ENCODE measurements around the gene GNAI1. TPM values are rescaled to one million over a fixed set of nuclear protein-coding genes. Genes with fewer than 3 reads are reported as not detected.

Gene GNAI1
- total RNA-seq, 6 experiments from 2014 or later: 10.9 to 21.5 (median 16.5) TPM

DNA sequence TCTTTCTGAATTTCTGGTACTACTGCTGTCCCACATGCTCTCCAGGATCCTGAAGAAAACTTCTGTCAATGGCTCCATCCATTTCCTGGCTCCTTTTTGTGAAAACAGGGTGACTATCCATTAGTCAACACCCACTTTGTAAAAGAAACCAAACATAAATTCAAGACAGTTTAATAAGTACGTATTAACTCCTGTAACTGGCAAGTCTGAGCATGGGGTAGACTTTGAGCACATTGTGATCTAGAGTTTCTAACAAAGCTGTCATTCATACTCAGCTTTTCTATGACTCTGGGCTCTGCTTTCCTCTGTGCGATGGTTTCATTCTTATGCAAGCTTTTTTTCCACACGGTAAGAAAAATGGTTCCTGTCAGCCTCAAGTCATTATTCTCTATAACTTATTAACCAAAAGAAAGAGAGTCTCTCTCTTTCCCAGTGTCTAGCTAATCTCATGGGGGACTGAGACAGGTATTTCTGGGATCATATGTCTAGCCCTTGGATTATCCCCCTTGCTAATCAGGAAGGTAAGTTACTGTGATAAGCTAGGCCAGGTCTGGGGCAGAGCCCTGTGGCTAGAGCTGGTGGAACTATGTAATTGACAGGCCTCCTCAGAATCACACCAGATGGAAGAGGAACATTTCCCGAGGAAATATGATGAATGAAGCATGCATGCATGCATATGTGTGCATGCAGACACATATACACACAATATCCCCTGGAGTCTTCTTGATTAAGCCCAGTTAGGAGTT, 98.5 kb downstream of the GNAI1 start:
- H3K9me3 ChIP-seq: no peaks in the 10 kb centered on the region
- no peaks in the 10 kb centered on the region for H3K36me3 ChIP-seq
- ATAC-seq (no peak), DNase-seq (no peak)
- TF ChIP-seq CTCF (IDR thresholded peaks at IDR 0.05) (no peak), POLR2A (IDR thresholded peaks at IDR 0.05) (no peak)
- no peak overlapping the region for H3K4me3 ChIP-seq
- intact Hi-C loops (cut with DNase I): no loop called here
- WGBS (ENCODE audit: insufficient coverage, low coverage, low lambda C conversion rate, missing lambda C conversion rate): 77% methylated on average over 4 of the region's 4 CpGs
- no peaks in the 10 kb centered on the region for H3K4me1 ChIP-seq
- no peak overlapping the region for H3K27ac ChIP-seq
- H3K27me3 ChIP-seq: no peaks in the 10 kb centered on the region

GRCh38 chr7:80235334-80235733, 100.7 kb downstream of the GNAI1 start:
- H3K27me3 ChIP-seq: no peaks in the 10 kb centered on the region
- ATAC-seq (no peak), DNase-seq (no peak)
- no peaks in the 10 kb centered on the region for H3K9me3 ChIP-seq
- H3K4me1 ChIP-seq: no peaks in the 10 kb centered on the region
- no peak overlapping the region for H3K27ac ChIP-seq
- H3K36me3 ChIP-seq: no peaks in the 10 kb centered on the region
- H3K4me3 ChIP-seq: no peak overlapping the region
- no peak for TF ChIP-seq CTCF (IDR thresholded peaks at IDR 0.05)
- no peak for TF ChIP-seq POLR2A (IDR thresholded peaks at IDR 0.05)
- WGBS (ENCODE audit: insufficient coverage, low coverage, low lambda C conversion rate, missing lambda C conversion rate): 94% methylated on average over 4 of the region's 4 CpGs
- intact Hi-C loops (cut with DNase I): no loop called here

DNA sequence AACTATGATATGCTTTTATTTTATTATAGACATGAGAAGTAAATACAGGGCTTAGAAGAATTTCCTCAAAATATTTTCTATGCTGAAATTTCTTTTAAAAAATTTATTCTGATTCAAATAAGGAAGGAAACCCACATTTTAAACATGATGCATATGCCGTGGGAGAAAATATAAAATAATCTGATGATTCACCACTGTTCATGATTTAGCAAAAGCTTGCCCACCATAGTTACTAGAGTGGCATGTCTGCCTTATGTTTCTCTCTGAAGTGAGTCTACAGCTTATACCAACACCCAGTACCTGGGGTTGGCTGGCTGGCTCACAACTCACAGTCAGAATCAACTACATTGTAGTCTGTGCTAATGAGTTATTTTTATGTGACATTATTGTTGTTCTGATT, 102.0 kb downstream of the GNAI1 start:
- DNase-seq (no peak), ATAC-seq (no peak)
- no peaks in the 10 kb centered on the region for H3K27me3 ChIP-seq
- no peaks in the 10 kb centered on the region for H3K9me3 ChIP-seq
- TF ChIP-seq CTCF (IDR thresholded peaks at IDR 0.05) (no peak), POLR2A (IDR thresholded peaks at IDR 0.05) (no peak)
- H3K4me1 ChIP-seq: no peaks in the 10 kb centered on the region
- 69% methylated on average over 1 of the region's 1 CpG for WGBS (ENCODE audit: insufficient coverage, low coverage, low lambda C conversion rate, missing lambda C conversion rate)
- no peak overlapping the region for H3K27ac ChIP-seq
- no peak overlapping the region for H3K4me3 ChIP-seq
- H3K36me3 ChIP-seq: no peaks in the 10 kb centered on the region
- intact Hi-C loops (cut with DNase I): no loop called here

- Histone ChIP-seq H3K27ac (no peak overlapping the region), H3K27me3 (no peaks in the 10 kb centered on the region), H3K36me3 (no peaks in the 10 kb centered on the region), H3K4me1 (no peaks in the 10 kb centered on the region), H3K9me3 (no peaks in the 10 kb centered on the region), H3K4me3 (no peak overlapping the region)
- TF ChIP-seq POLR2A (IDR thresholded peaks at IDR 0.05): no peak
- WGBS (ENCODE audit: insufficient coverage, low coverage, low lambda C conversion rate, missing lambda C conversion rate): 92% methylated on average over 4 of the region's 4 CpGs
- intact Hi-C loops (cut with DNase I): no loop called here
- ATAC-seq (no peak), DNase-seq (no peak)
Measured at GRCh38 chr7:80240265-80241025, 105.8 kb downstream of the GNAI1 start.

DNA sequence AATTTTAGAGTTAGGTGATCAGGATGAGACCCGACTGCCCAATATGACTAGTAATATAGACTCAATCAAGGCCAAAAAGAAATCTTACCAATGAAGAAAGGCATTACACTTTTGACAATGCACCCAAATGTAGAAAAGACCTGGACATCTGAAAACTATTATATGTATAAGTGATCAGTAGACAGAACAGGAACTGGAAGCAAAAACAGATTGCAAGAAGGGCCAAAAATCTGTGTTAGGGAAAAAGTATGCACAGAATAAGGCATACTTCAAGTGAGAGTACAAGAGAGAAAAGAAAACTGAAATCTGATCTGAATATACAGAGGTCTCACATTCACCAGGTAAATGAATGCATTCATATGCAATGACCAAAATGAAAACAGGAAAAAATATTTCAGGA, 107.0 kb downstream of the GNAI1 start:
- 89% methylated on average over 1 of the region's 1 CpG for WGBS (ENCODE audit: insufficient coverage, low coverage, low lambda C conversion rate, missing lambda C conversion rate)
- no peak for TF ChIP-seq POLR2A (IDR thresholded peaks at IDR 0.05)
- TF ChIP-seq CTCF (IDR thresholded peaks at IDR 0.05): no peak

More for the DNA sequence above, 107.0 kb downstream of the GNAI1 start:
- H3K27ac ChIP-seq: no peak overlapping the region
- H3K27me3 ChIP-seq: no peaks in the 10 kb centered on the region
- ATAC-seq: no peak
- H3K4me3 ChIP-seq: no peak overlapping the region
- intact Hi-C loops (cut with DNase I): no loop called here
- H3K9me3 ChIP-seq: no peaks in the 10 kb centered on the region
- no peak for DNase-seq
- no peaks in the 10 kb centered on the region for H3K36me3 ChIP-seq
- no peaks in the 10 kb centered on the region for H3K4me1 ChIP-seq

Measured in right lobe of liver (tissue), 6 donors.